MM.1S (cell line): ENCODE measurements around the gene TMED10.

Experiments used
- DNase-seq: peaks from one replicate; pipeline ENCODE4 v3.0.0-alpha.2; 2015
- H2AFZ ChIP-seq: fragments of 300-600 bp; sonication (generic); 2 replicates; pipeline ENCODE4 v1.6.0; 2016; ENCODE audit warnings: antibody characterized with exemption, low read length
- H3F3A ChIP-seq: fragments of 300-600 bp; sonication (generic); 2 replicates; pipeline ENCODE4 v1.6.1; 2016; ENCODE audit warnings: mild to moderate bottlenecking, antibody characterized with exemption, low read length, moderate library complexity, mixed read lengths; ENCODE audit not compliant: insufficient read depth
- H3K27ac ChIP-seq: fragments of 300-600 bp; sonication (generic); 2 replicates; pipeline ENCODE4 v1.5.1; 2016; ENCODE audit warnings: mild to moderate bottlenecking, low read length
- H3K27me3 ChIP-seq: fragments of 300-600 bp; sonication (generic); replicated peaks from 2 replicates; pipeline ENCODE4 v1.6.0; 2016; ENCODE audit warnings: low read length; ENCODE audit not compliant: insufficient read depth
- H3K36me3 ChIP-seq: fragments of 300-600 bp; sonication (generic); replicated peaks from 2 replicates; pipeline ENCODE4 v1.6.1; 2016; ENCODE audit warnings: mild to moderate bottlenecking, low read length, mixed read lengths; ENCODE audit not compliant: insufficient read depth
- H3K4me1 ChIP-seq: fragments of 300-600 bp; sonication (generic); 2 replicates; pipeline ENCODE4 v1.6.1; 2016; ENCODE audit warnings: low read length, mixed read lengths
- H3K4me2 ChIP-seq: fragments of 300-600 bp; sonication (generic); 2 replicates; pipeline ENCODE4 v1.6.0; 2016; ENCODE audit warnings: low read depth, low read length
- H3K4me3 ChIP-seq: fragments of 300-600 bp; sonication (generic); 2 replicates; pipeline ENCODE4 v1.5.1; 2016; ENCODE audit warnings: low read length, mixed read lengths
- H3K79me2 ChIP-seq: fragments of 300-600 bp; sonication (generic); 2 replicates; pipeline ENCODE4 v1.6.1; 2016; ENCODE audit warnings: mixed run types, low read length, mixed read lengths
- H3K9ac ChIP-seq: fragments of 300-600 bp; sonication (generic); 2 replicates; pipeline ENCODE4 v1.6.1; 2016; ENCODE audit warnings: low read length, mixed read lengths
- H3K9me2 ChIP-seq: fragments of 300-600 bp; sonication (generic); replicated peaks from 2 replicates; pipeline ENCODE4 v1.6.1; 2016; ENCODE audit warnings: mild to moderate bottlenecking, low read length, mixed read lengths; ENCODE audit not compliant: insufficient read depth
- H3K9me3 ChIP-seq: fragments of 300-600 bp; sonication (generic); replicated peaks from 2 replicates; pipeline ENCODE4 v1.6.1; 2016; ENCODE audit warnings: mild to moderate bottlenecking, low read length, mixed read lengths; ENCODE audit not compliant: insufficient read depth
- H4K20me1 ChIP-seq: fragments of 300-600 bp; sonication (generic); 2 replicates; pipeline ENCODE4 v1.6.1; 2016; ENCODE audit warnings: mild to moderate bottlenecking, low read length, moderate library complexity, mixed read lengths; ENCODE audit not compliant: insufficient read depth
- CTCF ChIP-seq: fragments of 300-600 bp; sonication (generic); IDR thresholded peaks from 2 replicates; pipeline ENCODE4 v1.5.1; 2016; ENCODE audit warnings: antibody characterized with exemption, low read length, mixed read lengths
- EZH2 ChIP-seq: fragments of 300-600 bp; sonication (generic); optimal IDR thresholded peaks from 2 replicates; pipeline ENCODE3; 2017; ENCODE audit warnings: low read depth, mild to moderate bottlenecking, antibody characterized with exemption, low read length, mixed read lengths
- EZH2phosphoT487 ChIP-seq: fragments of 300-600 bp; sonication (generic); IDR thresholded peaks from 2 replicates; pipeline ENCODE4 v1.6.1; 2018; ENCODE audit warnings: antibody characterized with exemption, low read length

Gene TMED10

GRCh38 chr14:75184492-75184891 is 8.1 kb upstream of the TMED10 start:
- Histone ChIP-seq H3K4me2 (no peak overlapping the region), H3K4me3 (no peak overlapping the region), H3K4me1 (peaks cover 21% of the 10 kb centered on the region), H3F3A (0 out of 2 replicates have a peak, but pooled peaks cover 5% of the 10 kb centered on the region), H3K9me2 (no peaks in the 10 kb centered on the region), H3K27ac (no peak overlapping the region), H2AFZ (no peak overlapping the region), H3K9ac (no peak overlapping the region), H3K36me3 (no peaks in the 10 kb centered on the region), H4K20me1 (no peaks in the 10 kb centered on the region), H3K27me3 (no peaks in the 10 kb centered on the region), H3K79me2 (no peaks in the 10 kb centered on the region), H3K9me3 (no peaks in the 10 kb centered on the region)
- DNase-seq: no peak
- TF ChIP-seq CTCF (no peak), EZH2 (no peak), EZH2phosphoT487 (no peak)

- Histone ChIP-seq H3K9me2 (no peaks in the 10 kb centered on the region), H3K27ac (no peak overlapping the region), H3K9me3 (no peaks in the 10 kb centered on the region), H3F3A (0 out of 2 replicates have a peak, but pooled peaks cover 5% of the 10 kb centered on the region), H3K27me3 (no peaks in the 10 kb centered on the region), H4K20me1 (no peaks in the 10 kb centered on the region), H3K79me2 (no peaks in the 10 kb centered on the region), H3K36me3 (no peaks in the 10 kb centered on the region), H2AFZ (no peak overlapping the region), H3K4me2 (no peak overlapping the region), H3K4me1 (peaks cover 19% of the 10 kb centered on the region), H3K4me3 (no peak overlapping the region), H3K9ac (no peak overlapping the region)
- TF ChIP-seq CTCF (no peak), EZH2 (no peak), EZH2phosphoT487 (no peak)
- no peak for DNase-seq
These were observed 7.6 kb upstream of the TMED10 start for GRCh38 chr14:75184039-75184438.

GRCh38 chr14:75183225-75183624 is 6.8 kb upstream of the TMED10 start:
- H3F3A ChIP-seq: 0 out of 2 replicates have a peak, but pooled peaks cover 2% of the 10 kb centered on the region
- DNase-seq: no peak
- no peak overlapping the region for H3K4me2 ChIP-seq
- TF ChIP-seq EZH2phosphoT487 (no peak), CTCF (no peak), EZH2 (no peak)
- no peaks in the 10 kb centered on the region for H3K36me3 ChIP-seq
- H3K4me1 ChIP-seq: peaks cover 12% of the 10 kb centered on the region; the same call in 1 of the 2 replicates
- H3K27ac ChIP-seq: no peak overlapping the region
- no peaks in the 10 kb centered on the region for H3K27me3 ChIP-seq
- no peak overlapping the region for H3K4me3 ChIP-seq
- no peaks in the 10 kb centered on the region for H3K79me2 ChIP-seq
- no peaks in the 10 kb centered on the region for H3K9me3 ChIP-seq
- H2AFZ ChIP-seq: no peak overlapping the region
- H3K9me2 ChIP-seq: no peaks in the 10 kb centered on the region
- no peak overlapping the region for H3K9ac ChIP-seq
- no peaks in the 10 kb centered on the region for H4K20me1 ChIP-seq
